GM06990 (cell line): ENCODE results near the gene PAF1.

Experiments used
- DNase-seq: peaks from one replicate; pipeline ENCODE4 v3.0.0-alpha.2; 2011; ENCODE audit not compliant: insufficient read length; ENCODE audit errors: extremely low read depth
- H3K27me3 ChIP-seq: replicated peaks from 2 replicates; pipeline ENCODE4 v1.6.0; 2011; ENCODE audit warnings: low read length; ENCODE audit not compliant: control insufficient read depth, insufficient read depth
- H3K36me3 ChIP-seq: 2 replicates; pipeline ENCODE4 v1.5.1; 2011; ENCODE audit warnings: low read length; ENCODE audit not compliant: control insufficient read depth, insufficient read depth
- H3K4me3 ChIP-seq: replicated peaks from 2 replicates; pipeline ENCODE4 v1.5.1; 2011; ENCODE audit warnings: low read depth, mild to moderate bottlenecking, control low read depth, low read length
- TF ChIP-seq, protein P1 (sequence below): IDR thresholded peaks from 2 replicates; pipeline ENCODE4 v1.5.1; 2011; ENCODE audit warnings: low read length, control low read depth, mild to moderate bottlenecking, inconsistent platforms; ENCODE audit not compliant: insufficient read depth, poor library complexity, severe bottlenecking

PAF1 gene

DNA sequence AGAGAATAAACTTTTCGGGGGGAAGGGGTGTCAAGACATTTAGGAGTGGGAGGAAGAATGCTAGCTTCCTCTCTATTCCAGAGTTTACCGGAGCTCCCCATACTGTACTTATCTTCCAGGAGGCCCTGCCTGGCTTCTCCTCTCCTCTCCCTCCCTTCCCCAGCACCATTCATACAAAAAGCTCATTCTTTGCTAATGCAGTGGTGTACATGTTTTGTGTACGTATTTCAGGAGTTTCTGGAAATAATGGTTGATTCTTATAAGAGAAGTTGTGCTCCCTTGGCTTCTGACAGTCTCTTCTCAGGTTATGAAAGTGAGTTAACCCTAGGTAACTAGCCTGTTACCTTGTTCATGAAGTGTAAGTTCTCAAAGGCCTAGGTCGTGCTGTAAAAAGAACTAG, 41.6 kb downstream of the PAF1 start:
- Histone ChIP-seq H3K36me3 (peaks cover 5% of the 10 kb centered on the region), H3K27me3 (no peaks in the 10 kb centered on the region), H3K4me3 (no peak overlapping the region)
- no peak for DNase-seq
- TF ChIP-seq, protein P1, sequence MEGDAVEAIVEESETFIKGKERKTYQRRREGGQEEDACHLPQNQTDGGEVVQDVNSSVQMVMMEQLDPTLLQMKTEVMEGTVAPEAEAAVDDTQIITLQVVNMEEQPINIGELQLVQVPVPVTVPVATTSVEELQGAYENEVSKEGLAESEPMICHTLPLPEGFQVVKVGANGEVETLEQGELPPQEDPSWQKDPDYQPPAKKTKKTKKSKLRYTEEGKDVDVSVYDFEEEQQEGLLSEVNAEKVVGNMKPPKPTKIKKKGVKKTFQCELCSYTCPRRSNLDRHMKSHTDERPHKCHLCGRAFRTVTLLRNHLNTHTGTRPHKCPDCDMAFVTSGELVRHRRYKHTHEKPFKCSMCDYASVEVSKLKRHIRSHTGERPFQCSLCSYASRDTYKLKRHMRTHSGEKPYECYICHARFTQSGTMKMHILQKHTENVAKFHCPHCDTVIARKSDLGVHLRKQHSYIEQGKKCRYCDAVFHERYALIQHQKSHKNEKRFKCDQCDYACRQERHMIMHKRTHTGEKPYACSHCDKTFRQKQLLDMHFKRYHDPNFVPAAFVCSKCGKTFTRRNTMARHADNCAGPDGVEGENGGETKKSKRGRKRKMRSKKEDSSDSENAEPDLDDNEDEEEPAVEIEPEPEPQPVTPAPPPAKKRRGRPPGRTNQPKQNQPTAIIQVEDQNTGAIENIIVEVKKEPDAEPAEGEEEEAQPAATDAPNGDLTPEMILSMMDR = no peak

DNA sequence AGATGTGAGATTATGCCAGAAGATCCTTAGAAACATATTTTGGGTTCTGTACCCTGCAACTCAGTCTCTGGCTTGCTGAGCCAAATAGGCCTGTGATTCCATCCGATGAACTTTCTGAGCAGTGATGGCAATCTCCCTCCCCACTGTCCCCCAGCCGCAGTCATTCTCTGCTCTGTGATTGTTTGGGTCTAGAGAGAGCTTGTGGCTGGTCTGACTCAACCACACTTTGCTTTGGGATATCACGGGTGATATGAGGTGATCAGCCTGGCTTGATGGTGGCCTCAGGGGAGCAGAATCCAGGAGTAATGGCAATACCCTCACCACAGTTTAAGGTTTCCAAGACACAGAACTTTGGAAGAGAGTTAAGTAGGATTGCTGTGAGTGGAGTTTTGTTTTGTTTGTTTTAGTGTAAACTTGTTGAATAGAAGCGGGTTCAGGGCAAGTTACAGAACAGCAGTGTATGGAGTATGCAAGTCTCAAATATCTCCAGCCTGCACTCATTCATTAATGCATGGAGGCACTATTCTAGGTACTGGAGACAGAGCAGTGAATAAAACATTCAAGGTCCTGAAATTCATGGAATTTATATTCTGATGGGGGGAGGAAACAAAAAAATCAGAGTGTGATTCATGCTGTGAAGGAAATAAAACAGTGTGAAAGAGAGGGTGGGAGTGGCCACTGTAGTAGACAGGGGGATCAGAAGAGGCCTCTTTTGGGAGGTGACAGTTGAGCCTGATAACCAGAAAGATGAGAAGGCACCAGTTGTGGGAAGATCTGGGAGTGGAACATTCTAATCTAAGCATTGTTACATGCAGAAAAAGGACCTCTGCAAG, 43.4 kb downstream of the PAF1 start:
- TF ChIP-seq, protein P1 = no peak
- DNase-seq = no peak

DNA sequence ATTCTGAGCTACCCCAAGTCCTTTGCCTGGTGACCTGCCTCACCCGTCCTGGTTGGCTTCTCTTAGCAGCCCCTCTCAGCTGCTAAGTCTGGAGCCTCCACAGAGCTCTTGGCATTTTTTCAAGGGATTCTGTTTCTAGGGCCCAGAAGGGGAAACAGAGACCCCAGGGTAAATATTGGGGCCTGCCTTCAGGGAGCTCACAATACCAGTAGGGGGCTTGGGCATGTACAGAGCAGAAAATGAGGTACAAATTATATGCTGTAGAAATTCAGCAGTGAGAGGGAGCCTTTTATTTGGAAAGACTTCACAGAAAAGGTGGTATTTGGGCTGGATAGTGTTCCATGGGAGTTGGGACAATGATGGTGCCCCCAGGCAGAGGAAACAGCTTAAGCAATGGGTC, 45.0 kb downstream of the PAF1 start:
- no peaks in the 10 kb centered on the region for H3K27me3 ChIP-seq
- H3K4me3 ChIP-seq = no peak overlapping the region
- TF ChIP-seq, protein P1 = no peak
- H3K36me3 ChIP-seq = peaks cover 4% of the 10 kb centered on the region
- DNase-seq = no peak

More for the DNA sequence above, 43.4 kb downstream of the PAF1 start:
- Histone ChIP-seq H3K36me3 (peaks cover 4% of the 10 kb centered on the region), H3K27me3 (no peaks in the 10 kb centered on the region), H3K4me3 (no peak overlapping the region)

DNA sequence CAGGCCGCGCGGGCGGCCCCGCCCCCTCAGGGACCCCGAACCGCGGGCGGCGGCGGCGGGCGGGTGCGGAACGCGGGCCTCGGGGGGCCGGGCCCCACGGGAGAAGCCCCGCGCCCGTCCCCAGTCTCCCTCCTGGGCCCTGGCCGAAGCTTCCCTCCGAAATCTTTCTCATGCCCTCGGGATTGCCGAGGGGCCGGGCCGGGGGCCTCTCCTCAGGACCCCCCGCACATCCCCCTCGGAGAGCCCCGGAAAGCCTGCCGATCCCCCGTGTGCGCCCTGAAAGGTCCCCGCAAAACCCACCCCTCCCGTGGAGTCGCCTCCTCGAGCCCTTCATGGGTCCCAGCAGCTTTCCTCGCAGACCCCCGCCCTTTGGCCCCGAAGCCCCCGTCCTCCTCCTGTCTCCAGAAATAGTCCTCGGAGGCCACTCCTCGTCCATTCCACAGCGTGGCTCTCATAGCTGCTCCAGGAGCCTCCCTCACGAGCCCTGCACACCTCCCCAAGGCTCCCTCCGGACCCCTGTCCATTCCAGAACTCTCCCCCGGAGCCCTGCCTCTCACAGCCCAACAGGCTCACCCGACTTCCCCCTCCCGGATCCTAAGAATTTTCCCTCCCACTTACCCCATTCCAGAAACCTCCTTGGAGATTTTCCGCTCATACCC, 48.1 kb downstream of the PAF1 start:
- Histone ChIP-seq H3K27me3 (no peaks in the 10 kb centered on the region), H3K4me3 (peak overlapping the region; percentile 86), H3K36me3 (no peaks in the 10 kb centered on the region; the same call in 1 of the 2 replicates)
- no peak for DNase-seq
- TF ChIP-seq, protein P1 = no peak

DNA sequence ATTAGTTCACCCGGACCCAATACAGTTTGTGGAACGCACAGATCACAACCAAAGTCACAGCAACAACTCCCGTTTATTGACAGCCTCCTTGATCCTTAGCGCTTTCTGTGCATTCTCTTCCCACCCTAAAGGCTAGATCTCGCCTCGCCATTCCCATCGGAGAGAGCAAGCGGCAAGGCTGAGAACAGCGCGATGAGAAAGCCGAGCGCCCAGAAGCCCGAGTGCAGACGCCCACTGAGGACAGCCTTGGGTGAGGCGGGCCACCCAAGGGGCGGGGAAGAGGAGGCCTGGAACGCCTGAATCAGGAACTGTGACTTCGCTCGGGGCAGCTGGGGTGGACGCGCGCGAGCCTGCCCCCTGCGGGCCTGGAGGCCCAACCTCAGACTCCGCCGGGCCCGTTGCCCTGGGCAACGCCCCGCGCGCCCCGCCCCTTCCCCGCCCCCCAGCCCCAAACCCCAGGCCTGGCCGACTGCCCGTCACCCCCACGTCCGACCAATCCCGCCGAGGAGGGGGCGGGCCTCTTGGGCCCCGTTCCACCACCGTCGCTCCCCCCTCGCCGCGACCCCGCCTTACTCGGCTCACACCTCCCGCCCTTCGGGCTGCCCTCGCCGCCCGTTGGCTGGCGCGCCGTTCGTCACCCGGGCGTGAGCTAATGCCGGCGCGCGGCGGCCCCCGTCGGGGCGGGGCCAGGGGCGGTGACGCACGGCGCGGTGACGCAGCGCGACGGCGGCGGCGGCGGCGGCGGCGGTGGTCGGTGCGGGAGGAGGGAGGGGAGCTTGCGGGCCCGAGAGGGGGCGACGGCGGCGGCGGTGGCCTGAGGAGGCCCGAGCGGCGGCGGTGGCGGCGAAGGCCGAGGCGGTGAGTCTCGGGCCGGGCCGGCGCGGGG, 48.9 kb downstream of the PAF1 start, which contains the start of gene SAMD4B:
Gene SAMD4B (plus strand): TSS at position 703 of the 886 bp plus-strand sequence. CDS start 14,473 bp downstream, outside the sequence.
- Histone ChIP-seq H3K4me3 (peak within 1 kb of the TSS; percentile 86), H3K36me3 (no peaks in the 10 kb centered on the region; the same call in 1 of the 2 replicates), H3K27me3 (no peaks in the 10 kb centered on the region)
- TF ChIP-seq, protein P1 = peak; percentile 69
- peak; percentile 99 for DNase-seq
